Naive B cell (primary cell): Measurements from ENCODE around the gene CXXC5. TPM values are rescaled to one million over a fixed set of nuclear protein-coding genes. Genes with fewer than 3 reads are reported as not detected.

Experiments used
- ATAC-seq, 2 donors: fragments of 150-1000 bp; cut with Tn5 transposase; 2 replicates each; pipeline ENCODE4 v1.10.0; 2021; ENCODE audit warnings: low read depth in 2 of 2, mild to moderate bottlenecking in 2 of 2, moderate library complexity in 2 of 2
- DNase-seq: peaks from one replicate; pipeline ENCODE4 v3.0.0; 2022
- H3K27ac Mint-ChIP-seq, 6 donors: one replicate each; pipeline ENCODE4 v1.8.0; 2020 to 2022; ENCODE audit warnings: mild to moderate bottlenecking in 6 of 6, mixed read lengths in 6 of 6, moderate library complexity in 5 of 6, inconsistent platforms in 2 of 6
- H3K27me3 Mint-ChIP-seq, 3 donors: one replicate each; pipeline ENCODE4 v1.8.0; 2021 to 2022; ENCODE audit warnings: mixed read lengths in 3 of 3, mild to moderate bottlenecking in 1 of 3
- H3K36me3 Mint-ChIP-seq, 2 donors: one replicate each; pipeline ENCODE4 v1.8.0; 2020 to 2022; ENCODE audit warnings: mixed read lengths in 2 of 2, inconsistent platforms in 1 of 2, mild to moderate bottlenecking in 1 of 2
- H3K4me1 Mint-ChIP-seq, 3 donors: one replicate each; pipeline ENCODE4 v1.8.0; 2020 to 2022; ENCODE audit warnings: mixed read lengths in 3 of 3, inconsistent platforms in 1 of 3, mild to moderate bottlenecking in 1 of 3, moderate library complexity in 1 of 3
- H3K4me3 Mint-ChIP-seq, 8 donors: one replicate each; pipeline ENCODE4 v1.8.0; 2020 to 2022; ENCODE audit warnings: mild to moderate bottlenecking in 8 of 8, mixed read lengths in 8 of 8, moderate library complexity in 8 of 8, inconsistent platforms in 2 of 8
- H3K9me3 Mint-ChIP-seq, 7 donors: one replicate each; pipeline ENCODE4 v1.8.0; 2020 to 2022; ENCODE audit warnings: mixed read lengths in 7 of 7, mild to moderate bottlenecking in 5 of 7, inconsistent platforms in 2 of 7, moderate library complexity in 1 of 7
- polyA plus RNA-seq, 6 donors: library from polyadenylated mRNA; unstranded; fragments of 300-500 nt; fragmentation: Illumina TruSeq; gene quantifications; one replicate each; pipeline ENCODE4 v1.2.3, GENCODE V29; 2021; ENCODE audit warnings: low read depth in 6 of 6

The CXXC5 gene
- polyA plus RNA-seq, 6 donors from 2014 or later, result 351 to 547 (median 399) TPM

GRCh38 chr5:139695178-139695573, 47.0 kb downstream of the CXXC5 start:
- Mint-ChIP-seq H3K9me3 (no peaks in the 10 kb centered on the region), H3K4me1 (peaks cover 22 to 49% (median 45%) of the 10 kb centered on the region in 3 donors), H3K36me3 (no peaks in the 10 kb centered on the region), H3K4me3 (no peak overlapping the region), H3K27me3 (peaks cover 10 to 26% (median 21%) of the 10 kb centered on the region in 3 donors), H3K27ac (peak overlapping the region in 1 of 6 donors; percentile 36)
- DNase-seq, result no peak
- no peak for ATAC-seq

GRCh38 chr5:139696167-139696893, 48.2 kb downstream of the CXXC5 start:
- H3K4me1 Mint-ChIP-seq, result peaks cover 28 to 46% (median 42%) of the 10 kb centered on the region in 3 donors
- H3K36me3 Mint-ChIP-seq, result no peaks in the 10 kb centered on the region
- peak overlapping the region; percentile 65 to 92 (median 84) for H3K4me3 Mint-ChIP-seq
- H3K27me3 Mint-ChIP-seq, result peaks cover 10 to 30% (median 21%) of the 10 kb centered on the region in 3 donors
- no peak for ATAC-seq
- H3K27ac Mint-ChIP-seq, result peak overlapping the region; percentile 29 to 91 (median 69)
- DNase-seq, result no peak
- H3K9me3 Mint-ChIP-seq, result no peaks in the 10 kb centered on the region

GRCh38 chr5:139696894-139697658, 48.9 kb downstream of the CXXC5 start:
- H3K4me3 Mint-ChIP-seq, result peak overlapping the region; percentile 65 to 92 (median 84)
- H3K27ac Mint-ChIP-seq, result peak overlapping the region in 4 of 6 donors; percentile 53 to 91 (median 69)
- DNase-seq, result no peak
- no peaks in the 10 kb centered on the region for H3K36me3 Mint-ChIP-seq
- peaks cover 32 to 50% (median 47%) of the 10 kb centered on the region in 3 donors for H3K4me1 Mint-ChIP-seq
- H3K9me3 Mint-ChIP-seq, result peaks cover 0 to 2% (median 0%) of the 10 kb centered on the region in 7 donors
- peaks cover 10 to 30% (median 24%) of the 10 kb centered on the region in 3 donors for H3K27me3 Mint-ChIP-seq
- ATAC-seq, result peak; percentile 35 to 40

- Mint-ChIP-seq H3K4me3 (peak overlapping the region in 5 of 8 donors; percentile 32 to 79 (median 56)), H3K27me3 (peaks cover 10 to 42% (median 34%) of the 10 kb centered on the region in 3 donors)
- peak; percentile 31 to 36 for ATAC-seq
Measured at GRCh38 chr5:139698490-139699146, 50.5 kb downstream of the CXXC5 start.

GRCh38 chr5:139699351-139699750, 51.2 kb downstream of the CXXC5 start:
- DNase-seq, result no peak
- Mint-ChIP-seq H3K27ac (no peak overlapping the region), H3K27me3 (peaks cover 10 to 46% (median 34%) of the 10 kb centered on the region in 3 donors), H3K9me3 (peaks cover 0 to 2% (median 0%) of the 10 kb centered on the region in 7 donors), H3K4me3 (peak overlapping the region in 4 of 8 donors; percentile 0 to 56 (median 24)), H3K4me1 (peaks cover 35 to 58% (median 53%) of the 10 kb centered on the region in 3 donors), H3K36me3 (no peaks in the 10 kb centered on the region)
- no peak for ATAC-seq

More at GRCh38 chr5:139698490-139699146, 50.5 kb downstream of the CXXC5 start:
- peaks cover 0 to 2% (median 0%) of the 10 kb centered on the region in 7 donors for H3K9me3 Mint-ChIP-seq
- H3K27ac Mint-ChIP-seq, result peak overlapping the region in 2 of 6 donors; percentile 69 to 88
- H3K36me3 Mint-ChIP-seq, result no peaks in the 10 kb centered on the region
- H3K4me1 Mint-ChIP-seq, result peaks cover 35 to 58% (median 53%) of the 10 kb centered on the region in 3 donors
- DNase-seq, result no peak

GRCh38 chr5:139700711-139701055, 52.5 kb downstream of the CXXC5 start:
- DNase-seq (no peak), ATAC-seq (no peak)
- Mint-ChIP-seq H3K36me3 (no peaks in the 10 kb centered on the region), H3K27ac (no peak overlapping the region), H3K27me3 (peaks cover 10 to 46% (median 34%) of the 10 kb centered on the region in 3 donors), H3K4me1 (peaks cover 36 to 63% (median 57%) of the 10 kb centered on the region in 3 donors), H3K4me3 (peak overlapping the region in 3 of 8 donors; percentile 61 to 68 (median 63)), H3K9me3 (peaks cover 0 to 2% (median 0%) of the 10 kb centered on the region in 7 donors)

- ATAC-seq (peak; percentile 35 to 48), DNase-seq (peak; percentile 51)
- H3K9me3 Mint-ChIP-seq, result peaks cover 0 to 2% (median 0%) of the 10 kb centered on the region in 7 donors
- peak overlapping the region; percentile 20 to 84 (median 62) for H3K4me3 Mint-ChIP-seq
- no peaks in the 10 kb centered on the region for H3K36me3 Mint-ChIP-seq
- peaks cover 10 to 46% (median 33%) of the 10 kb centered on the region in 3 donors for H3K27me3 Mint-ChIP-seq
- peaks cover 41 to 63% (median 57%) of the 10 kb centered on the region in 3 donors for H3K4me1 Mint-ChIP-seq
- H3K27ac Mint-ChIP-seq, result peak overlapping the region in 2 of 6 donors; percentile 59 to 61
Measured at GRCh38 chr5:139701056-139701741, 53.0 kb downstream of the CXXC5 start.

- H3K9me3 Mint-ChIP-seq, result peaks cover 0 to 2% (median 0%) of the 10 kb centered on the region in 7 donors
- no peaks in the 10 kb centered on the region for H3K36me3 Mint-ChIP-seq
- no peak for DNase-seq
- peaks cover 10 to 38% (median 25%) of the 10 kb centered on the region in 3 donors for H3K27me3 Mint-ChIP-seq
- no peak for ATAC-seq
- H3K4me3 Mint-ChIP-seq, result peak overlapping the region in 3 of 8 donors; percentile 44 to 75 (median 44)
- H3K4me1 Mint-ChIP-seq, result peaks cover 37 to 62% (median 60%) of the 10 kb centered on the region in 3 donors
- peak overlapping the region in 2 of 6 donors; percentile 13 to 38 for H3K27ac Mint-ChIP-seq
Measured at GRCh38 chr5:139702548-139702947, 54.4 kb downstream of the CXXC5 start.

- H3K27me3 Mint-ChIP-seq, result peaks cover 0 to 21% (median 12%) of the 10 kb centered on the region in 3 donors
- ATAC-seq, result no peak
- DNase-seq, result no peak
- no peak overlapping the region for H3K27ac Mint-ChIP-seq
- H3K4me3 Mint-ChIP-seq, result no peak overlapping the region
- peaks cover 0 to 2% (median 0%) of the 10 kb centered on the region in 7 donors for H3K9me3 Mint-ChIP-seq
- H3K36me3 Mint-ChIP-seq, result no peaks in the 10 kb centered on the region
- H3K4me1 Mint-ChIP-seq, result peaks cover 32 to 55% (median 54%) of the 10 kb centered on the region in 3 donors
Measured at GRCh38 chr5:139704748-139705147, 56.6 kb downstream of the CXXC5 start.

- Mint-ChIP-seq H3K9me3 (peaks cover 0 to 2% (median 0%) of the 10 kb centered on the region in 7 donors), H3K4me1 (peaks cover 32 to 57% (median 57%) of the 10 kb centered on the region in 3 donors), H3K4me3 (peak overlapping the region in 2 of 8 donors; percentile 25 to 27), H3K27ac (peak overlapping the region in 1 of 6 donors; percentile 81), H3K36me3 (no peaks in the 10 kb centered on the region), H3K27me3 (peaks cover 0 to 21% (median 12%) of the 10 kb centered on the region in 3 donors)
- DNase-seq, result no peak
- ATAC-seq, result no peak
Measured at GRCh38 chr5:139705191-139705590, 57.0 kb downstream of the CXXC5 start.

GRCh38 chr5:139705655-139706587, 57.8 kb downstream of the CXXC5 start:
- DNase-seq, result no peak
- peak overlapping the region in 3 of 8 donors; percentile 4 to 51 (median 25) for H3K4me3 Mint-ChIP-seq
- H3K27ac Mint-ChIP-seq, result peak overlapping the region in 2 of 6 donors; percentile 54 to 81
- ATAC-seq, result no peak
- peaks cover 0 to 18% (median 12%) of the 10 kb centered on the region in 3 donors for H3K27me3 Mint-ChIP-seq
- peaks cover 0 to 2% (median 0%) of the 10 kb centered on the region in 7 donors for H3K9me3 Mint-ChIP-seq
- H3K36me3 Mint-ChIP-seq, result no peaks in the 10 kb centered on the region
- peaks cover 34 to 58% (median 57%) of the 10 kb centered on the region in 3 donors for H3K4me1 Mint-ChIP-seq
